Tibial nerve (tissue), 3 donors: ENCODE data around the gene MEGF6.

Experiments
- POLR2A ChIP-seq, 2 donors: fragments of 450-650 bp; IDR thresholded peaks; one replicate each; pipeline ENCODE4 v1.6.1; 2017; ENCODE audit warnings: antibody characterized with exemption in 2 of 2, mild to moderate bottlenecking in 2 of 2, moderate library complexity in 2 of 2
- TF ChIP-seq, protein P1 (sequence below), 5 experiments: fragments of 200-600 bp in 3 of 5; fragments of 450-650 bp in 2 of 5; sonication (generic) in 3 of 5; IDR thresholded peaks; one replicate each; pipeline ENCODE4 v1.5.1; 2016 to 2019; ENCODE audit warnings: antibody characterized with exemption in 5 of 5, mild to moderate bottlenecking in 3 of 5, moderate library complexity in 2 of 5

DNA sequence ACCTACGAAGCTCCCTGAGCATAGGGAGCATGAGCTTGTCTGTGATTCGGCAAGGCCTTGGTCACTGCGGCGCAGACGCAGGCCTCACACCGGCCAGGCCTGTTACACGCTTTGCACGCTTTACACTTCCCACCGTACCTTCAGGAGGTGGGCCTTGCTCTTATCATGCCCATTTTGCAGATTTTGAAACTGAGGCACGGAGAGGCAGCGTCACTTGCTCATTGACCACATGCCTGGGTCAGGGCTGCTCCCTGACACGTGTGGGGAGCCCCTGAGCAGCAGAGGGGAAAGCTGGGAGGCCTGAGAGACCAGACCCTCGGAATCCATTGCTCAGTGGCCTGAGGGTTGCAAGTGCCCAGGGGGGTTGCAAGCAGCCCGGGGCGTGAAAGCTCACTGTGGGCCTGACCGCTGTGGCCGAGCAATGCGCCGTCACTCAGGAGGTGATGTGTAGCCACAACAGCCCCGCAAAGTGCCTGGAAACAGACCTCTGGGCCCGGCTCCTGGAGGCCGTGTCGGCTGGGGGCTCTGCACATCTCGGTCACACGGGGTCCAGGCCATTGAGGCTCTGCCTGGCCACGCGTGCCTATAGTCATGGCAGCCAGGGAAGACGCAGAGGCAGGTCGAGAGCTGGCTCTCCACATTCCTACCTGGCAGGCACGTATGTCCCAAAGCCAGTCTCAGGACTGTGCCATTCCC is 149.9 kb downstream of the MEGF6 start:
- TF ChIP-seq, protein P1, sequence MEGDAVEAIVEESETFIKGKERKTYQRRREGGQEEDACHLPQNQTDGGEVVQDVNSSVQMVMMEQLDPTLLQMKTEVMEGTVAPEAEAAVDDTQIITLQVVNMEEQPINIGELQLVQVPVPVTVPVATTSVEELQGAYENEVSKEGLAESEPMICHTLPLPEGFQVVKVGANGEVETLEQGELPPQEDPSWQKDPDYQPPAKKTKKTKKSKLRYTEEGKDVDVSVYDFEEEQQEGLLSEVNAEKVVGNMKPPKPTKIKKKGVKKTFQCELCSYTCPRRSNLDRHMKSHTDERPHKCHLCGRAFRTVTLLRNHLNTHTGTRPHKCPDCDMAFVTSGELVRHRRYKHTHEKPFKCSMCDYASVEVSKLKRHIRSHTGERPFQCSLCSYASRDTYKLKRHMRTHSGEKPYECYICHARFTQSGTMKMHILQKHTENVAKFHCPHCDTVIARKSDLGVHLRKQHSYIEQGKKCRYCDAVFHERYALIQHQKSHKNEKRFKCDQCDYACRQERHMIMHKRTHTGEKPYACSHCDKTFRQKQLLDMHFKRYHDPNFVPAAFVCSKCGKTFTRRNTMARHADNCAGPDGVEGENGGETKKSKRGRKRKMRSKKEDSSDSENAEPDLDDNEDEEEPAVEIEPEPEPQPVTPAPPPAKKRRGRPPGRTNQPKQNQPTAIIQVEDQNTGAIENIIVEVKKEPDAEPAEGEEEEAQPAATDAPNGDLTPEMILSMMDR (IDR thresholded peaks at IDR 0.05), result no peak
- TF ChIP-seq POLR2A (IDR thresholded peaks at IDR 0.05), result no peak
